GM15510 (cell line): ENCODE data around the gene CELSR3.

Experiments
- POLR2A ChIP-seq: IDR thresholded peaks from 3 replicates; pipeline ENCODE4 v1.6.1; 2011; ENCODE audit warnings: borderline replicate concordance; ENCODE audit not compliant: insufficient read length; ENCODE audit errors: extremely low read depth

The CELSR3 gene

DNA sequence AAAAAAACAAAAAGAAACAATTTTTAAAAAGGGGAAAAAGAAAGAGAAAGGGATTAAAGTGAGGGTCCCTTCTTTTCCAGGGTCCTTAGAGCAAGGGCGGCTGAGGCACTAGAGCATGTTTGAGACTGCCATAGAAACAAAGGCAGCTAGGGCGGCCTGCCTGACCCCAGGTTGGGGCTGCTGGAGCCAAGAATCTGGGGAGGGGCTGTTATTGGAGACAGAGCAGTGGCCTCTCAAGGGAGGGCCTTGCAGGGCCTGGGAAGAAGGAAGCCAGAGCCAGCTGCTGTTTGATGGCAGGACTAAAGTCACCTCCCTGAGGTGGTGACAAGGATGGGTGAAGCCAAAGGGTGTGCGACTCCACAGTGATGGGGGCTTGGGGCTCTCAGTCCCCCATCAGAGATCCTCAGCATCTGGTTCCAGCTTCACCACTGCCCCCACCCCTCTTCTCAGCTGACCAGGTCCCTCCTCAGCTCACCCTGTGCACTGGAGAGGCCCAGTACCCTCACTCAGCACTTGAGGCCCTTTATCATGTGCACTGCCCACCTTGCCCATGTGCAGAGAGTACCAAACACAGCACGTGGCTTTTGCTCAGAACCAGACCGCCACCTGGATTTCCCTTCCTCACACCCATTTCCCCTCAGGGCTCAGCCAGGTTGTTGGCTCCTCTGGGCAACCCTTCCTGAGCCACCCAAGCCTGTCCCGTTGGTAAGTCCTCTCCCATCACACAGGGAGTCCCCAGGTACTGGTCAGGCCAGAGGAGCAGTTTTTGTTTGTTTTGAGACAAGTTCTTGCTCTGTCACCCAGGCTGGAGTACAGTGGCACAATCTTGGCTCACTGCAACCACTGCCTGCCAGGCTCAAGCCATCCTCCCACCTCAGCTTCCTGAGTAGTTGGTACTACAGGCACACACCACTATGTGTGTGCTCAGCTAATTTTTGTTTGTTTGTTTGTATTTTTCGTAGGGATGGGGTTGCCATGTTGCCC is 42.9 kb downstream of the CELSR3 start:
- no peak for TF ChIP-seq POLR2A

DNA sequence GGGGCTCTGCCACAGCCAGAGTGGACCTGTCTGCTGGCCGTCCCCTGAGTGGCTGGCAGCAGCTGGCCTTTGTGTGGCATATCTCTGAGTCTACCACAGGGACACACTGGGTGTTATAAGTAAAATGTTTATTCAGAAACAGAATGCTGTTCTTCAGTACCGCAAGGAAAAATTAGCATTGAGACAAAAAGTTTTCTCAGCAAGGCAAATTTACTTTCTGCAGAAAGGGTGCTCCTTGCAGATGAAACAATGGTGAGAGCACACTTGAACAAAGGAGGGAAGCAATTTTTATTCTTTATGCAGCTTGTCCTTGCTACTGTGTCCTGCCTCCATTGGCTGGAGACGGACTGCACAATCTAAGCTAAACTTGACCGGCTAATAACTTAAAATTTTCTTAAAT is 45.1 kb downstream of the CELSR3 start:
- no peak for TF ChIP-seq POLR2A

DNA sequence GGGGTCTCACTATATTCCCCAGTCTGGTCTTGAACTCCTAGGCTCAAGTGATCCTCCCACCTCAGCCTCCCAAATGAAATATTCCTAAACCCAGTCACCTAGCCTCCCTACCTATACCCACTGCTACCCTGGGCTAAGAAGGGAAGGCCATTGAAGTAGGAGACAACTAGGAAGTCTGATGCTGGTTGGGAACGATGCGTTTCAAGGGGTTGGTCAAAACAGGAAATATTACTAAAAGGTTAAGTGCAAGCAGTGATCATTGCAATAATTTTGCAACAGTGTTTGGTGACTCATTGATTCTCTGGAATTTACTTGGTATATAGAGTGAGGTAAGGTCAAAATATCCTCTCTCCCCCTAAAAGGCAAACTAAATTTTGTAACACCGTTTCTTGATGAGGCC is 48.6 kb downstream of the CELSR3 start:
- TF ChIP-seq POLR2A, result no peak

DNA sequence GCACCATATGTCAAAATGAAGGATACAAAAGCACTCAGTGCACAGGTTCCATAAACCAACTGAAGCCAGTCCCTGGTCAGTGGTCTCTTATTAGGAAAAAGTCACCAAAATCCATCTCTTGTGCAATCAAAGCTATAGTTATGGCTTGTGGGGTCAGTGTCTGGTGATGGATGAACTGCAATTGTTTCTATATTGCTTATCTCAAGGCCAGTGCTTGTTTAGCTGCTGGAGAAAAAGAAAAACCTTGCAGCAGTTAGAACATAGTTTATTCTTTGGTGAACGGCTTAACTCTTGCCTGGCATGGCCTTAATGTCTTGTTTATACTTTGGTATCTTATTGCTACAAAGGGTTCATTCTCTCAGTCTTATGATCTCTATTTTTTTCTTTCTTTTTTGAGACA is 50.4 kb downstream of the CELSR3 start:
- no peak for TF ChIP-seq POLR2A

DNA sequence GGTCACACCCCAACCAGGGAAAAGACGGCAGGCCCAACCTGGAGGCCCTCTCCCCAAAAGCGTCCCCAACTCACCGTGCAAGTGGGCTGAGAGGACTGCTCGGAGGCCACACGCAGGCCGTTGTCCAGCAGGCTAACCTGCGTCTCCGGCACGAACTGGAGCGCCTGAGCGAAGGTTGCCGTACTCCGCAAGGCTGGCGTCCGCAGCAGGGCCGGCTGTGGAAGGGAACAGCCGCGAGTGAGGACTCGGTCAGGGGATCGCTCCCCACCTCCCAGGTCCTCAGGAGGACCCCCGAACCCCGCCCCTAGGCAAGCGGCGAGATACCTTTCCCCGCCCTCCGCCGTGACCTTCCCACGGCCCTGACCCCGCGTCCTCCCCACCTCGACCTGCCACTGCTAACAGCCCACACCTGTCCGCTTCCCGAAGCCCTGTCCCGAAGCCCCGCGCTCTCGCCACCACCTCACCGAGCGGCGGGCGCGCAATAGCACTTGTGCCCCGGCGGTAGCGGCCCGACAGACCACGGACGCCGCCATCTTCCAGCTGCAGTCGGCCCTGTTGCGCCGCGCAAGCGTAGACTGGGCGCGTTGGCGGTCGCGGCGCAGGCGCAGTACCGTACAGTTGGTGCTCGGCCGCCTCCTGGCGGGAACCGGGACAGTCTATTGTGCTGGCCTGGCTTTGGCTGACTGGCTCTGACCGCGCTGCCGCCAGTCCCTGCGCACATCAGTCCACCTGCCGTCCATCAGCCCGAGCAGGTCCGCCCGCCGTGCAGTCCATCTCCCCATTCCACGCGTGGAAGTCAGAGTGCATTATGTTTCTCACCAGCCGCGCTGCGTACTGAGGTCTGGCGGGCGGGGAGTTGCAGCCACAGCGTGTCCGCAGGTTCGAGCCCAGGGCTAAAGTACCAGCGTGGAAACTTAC is 53.3 kb downstream of the CELSR3 start, which contains the start of gene UQCRC1:
TSS of gene UQCRC1 (minus strand) at position 559 of the 918 bp plus-strand sequence. CDS start at position 533, 26 bp downstream.
- peak; percentile 97 for TF ChIP-seq POLR2A

DNA sequence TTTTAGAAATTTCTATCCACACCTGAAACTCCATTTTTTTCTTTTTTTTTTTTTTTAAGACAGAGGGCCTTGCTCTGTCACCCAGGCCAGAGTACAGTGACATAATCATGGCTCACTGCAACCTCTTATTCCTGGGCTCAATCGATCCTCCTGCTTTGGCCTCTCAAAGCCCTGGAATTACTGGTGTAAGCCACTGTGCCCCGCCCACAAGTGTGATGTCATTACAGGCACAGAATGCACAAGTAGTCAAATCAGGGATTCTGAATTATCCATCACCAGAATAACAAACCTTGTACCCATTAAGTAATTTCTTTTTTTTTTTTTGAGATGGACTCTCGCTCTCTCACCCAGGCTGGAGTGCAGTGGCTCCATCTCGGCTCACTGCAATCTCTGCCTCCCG is 55.2 kb downstream of the CELSR3 start:
- TF ChIP-seq POLR2A, result no peak

DNA sequence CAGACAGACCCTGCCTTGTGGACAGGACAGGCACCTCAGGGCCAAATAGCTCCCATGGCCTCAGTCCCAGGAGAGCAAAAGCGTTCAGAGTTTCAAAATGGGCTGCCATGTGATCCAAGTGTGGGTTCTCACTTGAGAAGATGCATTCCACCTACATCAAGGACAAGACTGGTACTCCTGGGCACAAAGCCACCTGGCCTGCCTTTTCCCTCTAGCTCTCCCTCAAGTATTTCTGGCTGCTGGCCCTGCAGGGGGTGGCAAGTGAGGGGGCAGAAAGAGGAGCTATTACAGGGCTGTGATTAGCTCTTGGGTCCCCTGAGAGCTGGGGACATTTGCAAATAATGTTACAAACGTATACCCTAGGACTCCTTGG is 61.1 kb downstream of the CELSR3 start:
- TF ChIP-seq POLR2A, result no peak

DNA sequence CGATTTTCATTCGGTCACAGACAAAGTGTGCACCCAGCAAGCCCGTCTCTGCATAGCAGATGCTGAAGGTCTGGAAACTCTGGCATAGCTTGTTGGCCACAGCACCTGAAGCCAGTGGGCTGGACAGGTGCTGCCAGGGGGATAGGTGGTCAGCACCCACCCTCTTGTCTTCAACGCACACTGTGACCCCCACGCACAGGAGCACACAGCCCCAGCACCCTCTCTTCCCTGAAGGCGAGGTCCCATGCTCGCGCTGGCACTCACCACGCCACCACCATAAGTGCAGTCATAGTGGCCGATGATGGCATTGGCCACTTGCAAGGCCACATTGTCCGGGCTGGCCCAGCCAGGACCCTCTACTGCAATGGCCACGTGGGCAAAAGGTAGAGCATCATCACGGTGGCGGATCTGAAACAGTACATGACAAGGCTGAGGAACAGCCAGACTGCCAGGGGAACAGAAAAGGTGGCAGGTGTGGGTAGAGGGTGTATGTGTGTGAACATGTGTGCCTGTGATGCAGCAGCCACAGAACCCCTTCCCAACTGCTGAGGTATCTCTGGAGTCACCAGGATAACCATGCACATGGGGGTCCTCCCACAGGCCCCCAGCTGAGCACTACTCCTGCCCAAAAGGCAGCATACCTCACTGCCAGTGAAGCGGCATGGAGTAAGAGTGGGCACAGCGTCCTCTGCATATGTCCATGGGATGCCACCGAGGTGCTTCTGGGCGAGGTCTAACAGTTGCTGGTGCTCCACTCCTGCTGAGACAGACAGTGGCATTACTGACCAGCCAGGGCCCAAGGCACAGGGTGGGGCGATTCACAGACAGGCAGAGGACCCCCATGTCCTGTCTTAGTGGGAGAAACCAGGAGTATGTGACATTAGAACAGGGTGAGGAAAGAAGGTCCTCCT is 61.7 kb downstream of the CELSR3 start:
- TF ChIP-seq POLR2A, result no peak

DNA sequence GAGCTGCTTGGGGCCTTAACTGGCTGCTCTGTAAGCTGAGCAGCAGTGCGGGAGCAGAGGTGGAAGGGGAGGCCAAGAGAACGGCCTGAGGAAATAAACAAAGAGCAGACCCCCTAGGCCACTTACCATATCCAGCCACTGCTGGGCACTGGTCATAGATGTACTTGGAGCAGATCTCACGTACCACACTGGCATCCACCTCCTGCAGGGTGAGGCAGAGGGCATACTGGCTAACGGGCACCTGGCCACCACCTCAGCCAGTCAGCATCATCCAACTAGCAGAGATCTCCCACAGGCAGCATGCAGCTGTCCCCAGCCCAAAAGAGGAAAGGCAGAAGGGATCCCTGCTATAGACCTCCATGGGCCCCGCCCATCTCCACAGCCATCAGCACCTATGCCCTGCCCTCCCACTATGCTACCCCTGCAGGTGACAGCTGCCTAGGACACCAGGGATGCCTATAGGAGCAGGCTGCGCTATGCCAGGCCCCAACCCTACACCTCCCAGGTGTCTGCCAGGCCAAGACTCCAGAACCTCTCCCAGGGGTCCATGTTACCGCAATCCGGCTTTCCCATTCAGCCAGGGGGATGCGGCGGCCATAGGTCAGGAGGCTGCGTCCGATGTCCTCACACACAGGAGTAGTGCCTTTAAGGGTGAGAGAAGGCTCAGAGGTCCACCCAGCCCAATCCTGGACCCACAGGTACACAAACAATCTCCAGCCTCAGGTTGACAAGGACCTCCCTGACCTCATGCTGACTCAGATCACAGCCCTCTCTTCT is 63.0 kb downstream of the CELSR3 start:
- no peak for TF ChIP-seq POLR2A

DNA sequence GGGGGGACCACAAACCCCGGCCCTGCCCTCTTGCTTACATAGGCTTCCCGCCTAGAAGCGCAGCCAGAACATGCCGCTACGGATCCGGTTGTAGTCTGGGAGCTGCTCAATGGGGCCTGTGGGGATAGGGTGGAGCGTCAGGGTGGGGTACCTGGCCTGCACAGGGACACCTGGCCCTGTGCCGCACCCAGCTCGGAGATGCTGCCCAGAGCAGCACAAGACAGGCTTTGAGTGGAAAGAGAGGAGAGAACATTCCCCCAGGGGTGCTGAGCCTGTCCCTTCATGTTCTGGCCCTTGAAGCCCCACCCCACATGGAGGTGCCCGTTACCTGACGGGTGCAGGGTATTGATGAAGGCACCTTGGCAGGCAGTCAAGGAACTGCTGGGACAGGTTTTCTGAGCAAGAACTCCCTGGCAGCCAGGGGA is 63.6 kb downstream of the CELSR3 start:
- no peak for TF ChIP-seq POLR2A

DNA sequence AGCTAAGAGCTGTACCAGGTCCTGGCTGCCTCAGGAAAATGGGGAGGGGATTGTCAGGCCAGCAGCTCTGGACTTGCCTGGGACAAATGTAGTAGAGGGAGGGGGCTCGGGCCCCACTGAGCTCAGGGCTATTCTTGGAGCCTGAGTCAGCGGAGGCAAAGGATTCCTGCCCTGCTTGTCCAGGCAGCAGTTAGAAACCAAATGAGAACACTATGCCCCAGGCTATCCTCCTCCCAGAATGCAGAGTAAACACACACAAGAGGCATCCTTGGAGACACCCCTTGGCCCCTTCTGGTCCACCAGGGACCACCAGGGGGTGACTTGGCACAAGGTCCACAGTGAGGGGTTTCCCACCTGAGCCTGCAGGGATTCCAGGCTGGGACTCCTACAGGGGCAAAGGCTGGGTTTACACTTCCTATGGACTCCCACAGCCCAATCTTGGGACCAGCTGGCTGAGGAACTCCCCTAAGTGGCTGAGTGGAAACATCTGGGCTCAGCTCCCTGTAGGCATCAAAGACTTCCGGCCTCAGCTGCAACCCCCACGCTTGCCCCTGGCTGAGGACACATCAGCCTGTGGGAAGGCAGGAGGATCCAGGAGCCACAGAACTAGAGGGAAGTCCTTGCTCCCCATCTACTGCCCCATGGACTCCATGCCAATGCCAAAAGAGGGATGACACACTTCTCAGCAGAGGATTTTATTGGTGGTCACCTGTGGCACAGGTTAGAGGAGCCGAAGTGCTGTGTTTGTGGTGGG is 64.2 kb downstream of the CELSR3 start:
- no peak for TF ChIP-seq POLR2A

DNA sequence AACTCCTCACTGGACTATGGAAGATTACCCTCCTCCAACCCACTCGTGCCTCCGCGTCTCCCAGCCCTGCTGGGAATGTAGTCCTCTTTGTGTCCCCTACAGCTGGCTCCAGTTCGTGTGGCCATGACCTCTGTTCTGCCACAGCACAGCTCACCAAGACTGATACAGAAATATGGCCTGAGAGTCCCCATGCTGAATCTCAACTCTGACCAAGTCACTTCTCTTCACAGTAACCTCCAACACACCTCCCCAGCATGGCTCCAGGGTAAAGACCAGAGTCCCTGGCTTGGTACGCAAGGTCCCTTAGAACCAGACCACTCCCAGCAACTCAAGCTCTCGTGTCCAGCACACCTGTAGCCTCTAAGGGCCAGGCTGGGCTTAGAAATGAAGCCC is 65.3 kb downstream of the CELSR3 start:
- TF ChIP-seq POLR2A, result peak; percentile 11
